Effector CD8-positive, alpha-beta T cell (primary cell): ENCODE data around the gene FOSL1.
A peak's percentile ranks its signal among the peaks of the same experiment; 100 is the strongest.

Source experiments
- DNase-seq: peaks from one replicate; lab custom pipeline; 2025; lab: John Stamatoyannopoulos, UW
- total RNA-seq, 4 experiments: gene quantifications; one replicate each; lab custom pipeline; 2026; lab: John Stamatoyannopoulos, UW

FOSL1 gene
- 0.18 to 12.3 (median 2.0) reads per million in 4 experiments for total RNA-seq

- DNase-seq: peak; percentile 89
Measured at GRCh38 chr11:65900125-65900898, at the start of gene FOSL1. FOSL1 (minus strand) TSS chr11:65900388; CDS start chr11:65900339, 49 bp downstream.

DNA sequence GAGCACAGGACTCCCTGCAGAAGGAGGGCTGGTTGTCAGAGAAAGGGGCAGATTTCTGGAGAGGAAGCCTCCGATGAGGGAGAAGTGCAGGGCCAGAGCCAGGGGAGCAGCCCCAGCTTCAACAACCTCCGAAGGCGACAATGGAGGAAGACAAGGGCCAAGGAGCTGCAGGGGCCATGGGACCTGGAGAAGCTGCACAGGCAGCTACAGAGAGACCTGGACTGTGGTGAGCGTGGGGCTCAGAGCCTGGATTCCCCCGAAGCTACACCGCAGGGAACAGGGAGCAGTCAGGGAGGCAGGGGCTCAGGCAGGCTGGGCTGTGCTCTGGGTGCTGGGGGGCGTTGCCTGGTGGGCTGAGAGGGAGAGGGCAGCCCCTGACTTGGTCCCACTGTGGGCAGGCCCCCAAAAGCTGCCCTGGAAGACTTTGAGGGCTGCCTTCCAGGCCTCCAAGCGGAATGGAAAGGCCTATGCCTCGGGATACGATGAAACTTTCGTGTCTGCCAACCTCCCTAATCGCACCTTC, 47.5 kb upstream of the FOSL1 start:
- no peak for DNase-seq

GRCh38 chr11:65947133-65947532, 46.9 kb upstream of the FOSL1 start:
- no peak for DNase-seq

DNA sequence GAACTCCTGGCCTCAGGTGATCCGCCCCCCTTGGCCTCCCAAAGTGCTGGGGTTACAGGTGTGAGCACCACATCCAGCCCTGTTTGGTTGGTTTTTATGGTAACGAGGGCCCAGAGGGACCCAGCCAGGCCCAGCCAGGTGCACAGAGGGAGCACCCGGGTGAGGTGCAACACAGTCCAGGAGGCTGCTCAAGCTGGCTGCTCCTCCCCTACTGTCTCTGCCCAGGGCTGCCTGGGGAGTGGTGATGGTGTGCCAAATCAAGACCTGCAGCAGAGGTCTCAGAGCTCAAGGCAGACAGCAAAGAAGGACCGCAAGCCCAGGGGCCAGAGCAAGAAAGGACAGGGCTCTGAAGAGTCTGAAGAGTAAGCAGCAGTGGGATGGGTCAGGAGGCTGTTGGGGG, 46.5 kb upstream of the FOSL1 start:
- no peak for DNase-seq

- no peak for DNase-seq
Measured at GRCh38 chr11:65945941-65946558, 45.9 kb upstream of the FOSL1 start.

GRCh38 chr11:65945430-65945911, 45.3 kb upstream of the FOSL1 start, which contains the start of gene TSGA10IP:
TSGA10IP (plus strand) TSS chr11:65945480; CDS start chr11:65945676, 196 bp downstream.
- no peak for DNase-seq

GRCh38 chr11:65944767-65945166, 44.6 kb upstream of the FOSL1 start:
- DNase-seq: no peak

- no peak for DNase-seq
Measured at GRCh38 chr11:65944191-65944590, 44.0 kb upstream of the FOSL1 start.

DNA sequence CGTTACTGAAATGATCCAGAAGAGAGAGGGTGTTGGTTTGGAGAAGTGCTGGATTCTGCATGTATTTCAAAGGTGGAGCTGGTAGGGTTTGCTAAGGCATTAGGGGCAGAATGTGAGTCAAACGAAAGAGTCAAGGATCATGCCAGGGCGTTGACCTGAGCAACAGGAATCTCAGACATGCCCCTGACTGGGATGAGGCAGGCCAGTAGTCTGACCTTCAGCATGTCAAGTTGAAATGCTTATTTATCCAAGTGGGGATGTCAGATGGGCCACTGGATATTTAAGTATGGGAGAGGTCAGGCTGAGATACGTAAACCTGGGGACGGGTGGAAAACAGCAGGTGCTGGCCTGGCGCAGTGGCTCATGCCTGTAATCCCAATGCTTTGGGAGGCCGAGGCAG, 42.3 kb upstream of the FOSL1 start:
- DNase-seq: no peak

DNA sequence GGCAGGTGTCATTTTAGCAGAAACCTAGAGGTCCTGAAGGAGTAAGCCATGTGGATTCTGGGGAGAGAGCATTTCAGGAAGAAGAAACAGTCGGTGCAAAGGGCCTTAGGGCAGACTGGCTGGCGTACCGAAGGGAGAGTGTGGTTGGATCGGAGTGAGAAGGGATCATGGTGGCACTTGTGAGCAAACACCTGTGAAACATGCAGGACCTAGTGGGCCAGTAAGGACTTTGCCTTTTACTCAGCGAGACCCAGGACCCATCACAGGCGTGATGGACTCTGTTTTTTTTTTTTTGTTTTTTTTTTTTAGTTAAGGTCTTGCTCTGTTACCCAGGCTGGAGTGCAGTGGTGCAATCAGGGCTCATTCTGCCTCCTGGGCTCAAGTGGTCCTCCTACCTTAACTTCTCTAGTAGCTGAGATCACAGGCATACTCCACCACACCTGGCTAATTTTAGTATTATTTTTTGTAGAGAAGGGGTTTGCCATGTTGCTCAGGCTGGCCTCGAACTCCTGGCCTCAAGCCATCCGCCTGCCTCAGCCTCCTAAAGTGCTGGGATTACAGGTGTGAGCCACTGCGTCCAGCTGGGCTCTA, 41.6 kb upstream of the FOSL1 start:
- DNase-seq: no peak

- DNase-seq: no peak
Measured at GRCh38 chr11:65937766-65938165, 37.6 kb upstream of the FOSL1 start.

DNA sequence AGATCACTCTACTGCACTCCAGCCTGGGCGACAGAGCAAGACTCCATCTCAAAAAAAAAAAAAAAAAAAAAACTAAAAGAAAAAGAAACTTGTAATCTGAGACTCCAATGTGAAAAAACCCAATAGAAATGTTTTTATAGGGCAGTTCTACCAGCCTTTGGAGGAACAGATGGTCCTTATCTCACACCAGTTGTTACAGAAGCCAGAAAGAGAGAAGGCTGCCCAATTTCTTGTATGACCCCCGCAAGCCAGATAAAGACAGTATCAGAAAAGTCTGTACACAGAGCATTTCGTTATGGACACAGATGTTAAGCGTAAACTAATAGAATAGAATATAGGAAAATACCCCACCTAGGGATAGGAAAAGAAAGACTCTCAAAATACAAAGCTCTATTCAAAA, 33.8 kb upstream of the FOSL1 start:
- no peak for DNase-seq

DNA sequence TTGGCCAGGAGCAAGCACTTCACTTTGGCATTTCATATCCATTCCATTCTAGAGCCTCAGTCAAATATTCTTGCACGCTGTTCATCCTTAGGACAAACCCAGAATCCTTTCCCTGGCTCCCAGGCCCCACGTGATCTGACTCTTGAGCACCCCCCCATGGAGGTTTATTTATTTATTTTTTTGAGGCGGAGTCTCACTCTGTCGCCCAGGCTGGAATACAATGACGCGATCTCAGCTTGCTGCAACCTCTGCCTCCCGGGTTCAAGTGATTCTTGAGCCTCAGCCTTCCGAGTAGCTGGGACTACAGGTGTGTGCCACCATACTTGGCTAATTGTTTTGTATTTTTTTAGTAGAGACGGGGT, 32.4 kb upstream of the FOSL1 start:
- DNase-seq: no peak

DNA sequence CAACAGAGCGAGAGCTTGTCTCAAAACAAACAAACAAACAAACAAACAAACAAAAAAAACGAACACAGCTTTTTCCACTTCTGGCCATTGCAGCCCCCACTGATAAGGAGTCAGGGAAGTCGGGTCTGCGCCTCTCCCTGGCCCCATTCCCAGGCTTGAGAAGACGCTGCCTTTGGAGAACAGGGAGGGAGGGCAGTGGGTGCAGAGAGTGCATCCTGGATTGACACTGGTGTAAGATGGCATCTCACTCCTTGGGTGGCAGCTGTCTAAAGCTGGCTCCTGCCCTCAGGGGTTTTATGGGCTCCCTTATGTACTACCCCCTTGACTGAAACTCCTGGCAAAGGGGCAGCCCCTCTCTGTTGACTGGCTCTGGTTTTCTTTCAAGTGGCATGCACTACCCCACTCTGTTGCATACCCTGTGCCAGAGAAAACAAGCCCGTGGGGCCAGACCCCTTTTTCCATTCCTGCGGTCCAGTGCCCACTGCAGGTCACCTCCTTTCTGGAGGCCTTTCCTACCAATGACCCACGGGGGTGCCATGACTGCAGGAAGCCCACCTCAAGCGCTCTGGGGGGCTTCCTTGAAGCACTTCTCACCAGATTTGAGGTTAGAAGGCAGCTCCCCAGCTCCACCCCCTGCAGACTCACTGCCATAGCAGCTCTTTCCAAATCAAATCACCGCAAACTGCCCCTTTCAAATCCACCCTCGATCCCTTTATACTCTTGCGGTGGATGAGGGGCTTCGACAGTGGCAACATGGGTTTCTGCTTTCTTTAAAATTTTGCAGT, 31.8 kb upstream of the FOSL1 start:
- DNase-seq: no peak

GRCh38 chr11:65928667-65929066, 28.5 kb upstream of the FOSL1 start:
- DNase-seq: no peak

DNA sequence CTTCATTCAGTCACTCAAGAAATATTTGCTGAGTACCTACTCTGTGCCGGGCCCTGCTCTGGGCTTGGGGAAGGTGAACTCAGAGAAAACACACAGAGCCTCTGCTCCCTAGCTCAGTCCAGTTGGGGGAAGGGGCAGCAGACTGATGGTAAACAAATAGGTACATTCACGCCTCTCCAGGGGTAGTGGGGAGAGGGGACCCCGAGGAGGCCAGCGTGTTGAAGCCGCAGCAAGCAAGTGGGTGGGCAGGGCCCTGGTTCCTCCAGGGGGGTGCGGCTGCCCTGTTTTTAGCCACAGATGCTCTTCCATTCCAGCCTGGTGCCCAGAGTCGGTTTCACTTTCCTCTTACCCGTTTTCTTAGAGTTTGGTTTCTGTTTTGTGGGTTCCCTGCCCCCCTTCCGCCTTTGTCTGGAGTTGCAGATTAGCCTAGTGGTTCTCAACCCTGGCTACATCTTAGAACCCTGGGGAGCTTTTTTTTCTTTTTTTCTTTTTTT, 27.8 kb upstream of the FOSL1 start:
- peak; percentile 54 for DNase-seq

- no peak for DNase-seq
Measured at GRCh38 chr11:65925397-65925796, 25.2 kb upstream of the FOSL1 start.

DNA sequence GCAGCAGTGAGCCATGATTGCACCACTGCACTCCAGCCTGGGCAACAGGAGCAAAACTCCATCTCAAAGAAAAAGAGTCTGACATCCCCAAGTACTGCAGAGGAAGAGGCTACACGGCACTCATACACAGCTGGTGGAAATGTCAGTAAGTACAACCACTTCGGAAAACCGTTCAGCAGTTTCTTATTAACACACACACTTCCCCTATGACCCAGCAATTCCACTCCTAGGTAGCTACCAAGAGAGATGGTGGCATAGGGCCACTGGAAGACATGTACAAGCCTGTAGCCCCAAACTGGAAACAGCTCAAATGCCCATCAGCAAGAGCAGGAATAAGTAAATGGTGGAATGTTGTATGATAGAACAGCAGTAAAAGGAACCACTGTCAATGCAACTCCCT, 22.4 kb upstream of the FOSL1 start:
- DNase-seq: no peak

DNA sequence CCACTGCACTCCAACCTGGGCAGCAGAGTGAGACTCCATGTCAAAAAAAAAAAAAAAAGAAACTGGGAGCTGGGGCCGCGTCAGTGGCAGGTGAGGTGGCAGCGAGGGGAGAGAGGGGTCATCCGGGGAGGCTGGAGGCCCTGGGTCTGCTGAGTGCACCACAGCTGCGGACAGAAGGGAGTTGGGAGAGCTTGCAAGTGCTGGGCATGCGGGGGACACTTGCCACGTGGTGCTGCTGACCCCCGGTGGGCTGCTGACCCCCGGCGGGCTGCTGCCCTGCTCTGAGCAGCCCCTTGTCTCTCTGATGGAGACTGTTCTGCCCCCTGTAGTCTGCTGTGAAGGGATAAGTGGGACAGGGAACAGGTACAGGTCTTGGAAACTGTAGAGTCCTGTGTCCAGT, 21.7 kb upstream of the FOSL1 start:
- no peak for DNase-seq

DNA sequence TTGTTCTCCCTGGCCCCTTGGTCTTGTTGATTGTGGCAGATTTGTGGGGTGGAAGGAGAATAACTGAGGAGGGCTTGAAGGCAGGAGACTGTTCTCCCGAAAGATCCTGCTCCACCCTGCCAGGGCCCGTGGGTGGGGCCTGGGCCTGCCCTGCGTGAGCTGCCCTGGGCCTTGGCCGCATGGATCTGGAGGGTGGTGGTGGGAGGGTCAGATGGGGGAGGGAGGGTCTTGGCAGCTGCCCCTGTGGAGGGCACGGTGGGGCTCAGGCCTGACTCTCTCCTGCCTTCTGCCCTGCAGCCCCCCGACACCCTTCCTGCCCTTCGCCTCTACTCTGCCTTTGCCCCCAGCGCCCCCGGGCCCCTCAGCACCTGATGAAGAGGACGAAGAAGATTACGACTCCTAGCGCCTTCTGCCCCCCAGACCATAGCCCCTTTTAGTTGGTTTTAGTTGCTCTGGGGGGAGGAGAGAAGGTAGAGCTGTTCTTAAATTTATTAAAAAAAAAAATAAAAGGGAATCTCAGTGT, 20.9 kb upstream of the FOSL1 start:
- DNase-seq: no peak

DNA sequence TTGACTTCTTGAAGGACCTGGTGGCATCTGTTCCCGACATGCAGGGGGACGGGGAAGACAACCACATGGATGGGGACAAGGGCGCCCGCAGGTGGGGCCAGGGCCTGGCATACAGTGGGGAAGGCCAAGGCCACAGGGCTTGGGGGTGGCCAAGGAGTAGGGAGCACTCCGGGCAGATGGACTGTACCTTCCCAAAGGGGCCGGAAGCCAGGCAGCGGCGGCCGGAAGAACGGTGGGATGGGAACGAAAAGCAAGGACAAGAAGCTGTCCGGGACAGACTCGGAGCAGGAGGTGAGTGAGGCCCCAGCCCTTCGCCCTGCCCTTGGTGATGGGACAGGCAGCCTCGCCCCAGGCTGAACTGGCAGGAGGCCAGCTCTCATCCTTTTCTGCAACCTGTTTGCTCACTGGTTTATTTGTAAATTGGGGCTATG, 20.2 kb upstream of the FOSL1 start:
- DNase-seq: no peak
